HepG2 (cell line): ENCODE measurements around the gene C20orf204. TPM values are rescaled to one million over a fixed set of nuclear protein-coding genes. Genes with fewer than 3 reads are reported as not detected.

Experiments
- CBX1 ChIP-seq: IDR thresholded peaks from one replicate; pipeline ENCODE4 v1.6.1; 2016; ENCODE audit warnings: antibody characterized with exemption, low read depth
- CREM ChIP-seq, 2 experiments: sonication (generic) in 1 of 2; formaldehyde crosslinking in 1 of 2; IDR thresholded peaks; 2 replicates each; pipeline versions ENCODE4 v1.4.0 to v1.6.1; 2016 to 2020; ENCODE audit warnings: antibody characterized with exemption in 1 of 2, mild to moderate bottlenecking in 1 of 2, missing genetic modification reagents in 1 of 2
- ERF ChIP-seq: IDR thresholded peaks from 2 replicates; pipeline ENCODE4 v1.6.1; 2018; ENCODE audit warnings: missing biosample characterization, missing genetic modification reagents
- FOXA3 ChIP-seq: IDR thresholded peaks from 2 replicates; pipeline ENCODE4 v1.6.1; 2016; ENCODE audit warnings: missing genetic modification reagents, missing compliant biosample characterization
- FOXO1 ChIP-seq: sonication (generic); formaldehyde crosslinking; IDR thresholded peaks from 2 replicates; pipeline ENCODE4 v1.4.0; 2020; ENCODE audit warnings: missing genetic modification reagents
- HNRNPH1 ChIP-seq: fragments of 200-400 bp; formaldehyde crosslinking; optimal IDR thresholded peaks from 2 replicates; pipeline ENCODE3; 2017; ENCODE audit warnings: mild to moderate bottlenecking, low read depth, low read length
- IRF9 ChIP-seq: sonication (generic); formaldehyde crosslinking; IDR thresholded peaks from 2 replicates; pipeline ENCODE4 v1.8.0; 2022; ENCODE audit warnings: missing genetic modification reagents, mild to moderate bottlenecking, borderline replicate concordance
- KDM5A ChIP-seq: fragments of 200-600 bp; sonication (generic); IDR thresholded peaks from 2 replicates; pipeline ENCODE4 v1.7.0; 2018; ENCODE audit warnings: antibody characterized with exemption, mild to moderate bottlenecking, low read length, borderline replicate concordance
- KLF16 ChIP-seq, 2 experiments: sonication (generic) in 1 of 2; formaldehyde crosslinking in 1 of 2; IDR thresholded peaks; 2 replicates each; pipeline versions ENCODE4 v1.6.1 to v1.8.0; 2016 to 2023; ENCODE audit warnings: missing genetic modification reagents in 2 of 2, missing compliant biosample characterization in 1 of 2
- NKX3-1 ChIP-seq: sonication (generic); formaldehyde crosslinking; IDR thresholded peaks from 2 replicates; pipeline ENCODE4 v1.5.0; 2020; ENCODE audit warnings: missing genetic modification reagents
- RELA ChIP-seq: sonication (generic); formaldehyde crosslinking; IDR thresholded peaks from 2 replicates; pipeline ENCODE4 v1.4.0; 2020; ENCODE audit warnings: missing genetic modification reagents
- SMAD9 ChIP-seq: sonication (generic); formaldehyde crosslinking; IDR thresholded peaks from 2 replicates; pipeline ENCODE4 v1.5.1; 2020; ENCODE audit warnings: mild to moderate bottlenecking, missing genetic modification reagents
- ZEB1 ChIP-seq: IDR thresholded peaks from 2 replicates; pipeline ENCODE4 v1.6.1; 2012; ENCODE audit warnings: mild to moderate bottlenecking, low read depth, inconsistent platforms; ENCODE audit not compliant: insufficient replicate concordance
- ZNF256 ChIP-seq: sonication (generic); formaldehyde crosslinking; conservative IDR thresholded peaks from 2 replicates; pipeline ENCODE4 v1.4.0; 2020; ENCODE audit warnings: missing genetic modification reagents
- ZNF407 ChIP-seq: sonication (generic); formaldehyde crosslinking; IDR thresholded peaks from one replicate; pipeline ENCODE4 v1.5.1; 2020; ENCODE audit warnings: mild to moderate bottlenecking, missing genetic modification reagents; ENCODE audit errors: not compliant biosample characterization
- ZNF503 ChIP-seq: sonication (generic); formaldehyde crosslinking; IDR thresholded peaks from 2 replicates; pipeline ENCODE4 v1.4.0; 2020; ENCODE audit warnings: missing genetic modification reagents
- ZNF616 ChIP-seq: sonication (generic); formaldehyde crosslinking; IDR thresholded peaks from 2 replicates; pipeline ENCODE4 v1.5.0; 2020; ENCODE audit warnings: low read depth, mild to moderate bottlenecking, missing genetic modification reagents
- ZNF788 ChIP-seq: sonication (generic); formaldehyde crosslinking; IDR thresholded peaks from 2 replicates; pipeline ENCODE4 v1.5.0; 2020; ENCODE audit warnings: mild to moderate bottlenecking, missing genetic modification reagents, borderline replicate concordance
- polyA plus RNA-seq, 8 experiments: library from polyadenylated mRNA; depleted of rRNA in 3 of 8; stranded (reverse) in 7 of 8; unstranded in 1 of 8; fragments of >200 nt; fragmentation: Illumina TruSeq in 4 of 8; extraction: Trizol in 4 of 8; gene quantifications; 2 replicates each; pipeline versions ENCODE4 v1.2.1 to v1.2.3, GENCODE V29; 2011 to 2016; ENCODE audit warnings: low read depth in 4 of 8, missing spikeins in 1 of 8, mixed read lengths in 1 of 8; ENCODE audit not compliant: insufficient read depth in 1 of 8
- total RNA-seq, 5 experiments: library from RNA; depleted of rRNA; stranded (reverse); fragments of >200 nt; fragmentation: Illumina TruSeq; extraction: Trizol; gene quantifications; 2 replicates each; pipeline ENCODE4 v1.2.3, GENCODE V29; 2016; ENCODE audit warnings: low read depth in 1 of 5

Gene C20orf204
- total and polyA plus RNA-seq, 2 of the 13 experiments (the other 11 are each of a cell fraction or from before 2014, with no cell fraction given), result 22.1 to 80.0 TPM

- peak; percentile 18 for TF ChIP-seq ZNF407
- TF ChIP-seq CBX1, result peak; percentile 96
- peak; percentile 83 for TF ChIP-seq ERF (CRISPR knock-in tag)
- TF ChIP-seq SMAD9 (CRISPR knock-in tag), result peak; percentile 28; the same call in 1 of the 2 replicates
- peak; percentile 34; the same call in 1 of the 2 replicates for TF ChIP-seq ZNF503 (CRISPR knock-in tag)
- no peak; the same call in 1 of the 2 replicates for TF ChIP-seq ZNF616
- TF ChIP-seq KLF16 (CRISPR knock-in tag; IDR thresholded peaks at IDR 0.05), result peak in 1 of 2 experiments; percentile 63; a peak in 1 of 4 replicates
- 0 out of 2 replicates have a peak, but pooled peaks have one; percentile 31 for TF ChIP-seq FOXO1 (CRISPR knock-in tag)
- 0 out of 2 replicates have a peak, but pooled peaks have one; percentile 25 for TF ChIP-seq KDM5A
- TF ChIP-seq ZNF256 (CRISPR knock-in tag), result peak; percentile 46; the same call in 1 of the 2 replicates
- TF ChIP-seq IRF9, result no peak
- no peak for TF ChIP-seq HNRNPH1
- TF ChIP-seq ZNF788 (CRISPR knock-in tag), result peak; percentile 54; the same call in 1 of the 2 replicates
- peak; percentile 50; the same call in 1 of the 2 replicates for TF ChIP-seq CREM (IDR thresholded peaks at IDR 0.05)
- TF ChIP-seq CREM (CRISPR knock-in tag; IDR thresholded peaks at IDR 0.05), result no peak
- TF ChIP-seq RELA (CRISPR knock-in tag), result peak; percentile 93
- peak; percentile 77 for TF ChIP-seq ZEB1
- peak; percentile 14; the same call in 1 of the 2 replicates for TF ChIP-seq FOXA3 (CRISPR knock-in tag)
- TF ChIP-seq NKX3-1, result no peak
Measured at GRCh38 chr20:64055893-64056638, 20.1 kb downstream of the C20orf204 start (continued).
